Measurements from ENCODE around the gene B3GNT5.

B3GNT5 gene

GRCh38 chr3:183306798-183307671 lies 54.0 kb downstream of the B3GNT5 start:
- no peaks in the 10 kb centered on the region; the same call in 1 of the 2 replicates for H3K9me2 ChIP-seq (replicated peaks; ENCODE audit: control insufficient read depth, low read length)
- no peaks in the 10 kb centered on the region for H3K9me3 ChIP-seq (ENCODE audit: control insufficient read depth, insufficient read depth, low read length)
- no peaks in the 10 kb centered on the region for H3K4me1 ChIP-seq (ENCODE audit: control insufficient read depth, low read length)
- H4K20me1 ChIP-seq (ENCODE audit: control insufficient read depth, insufficient read depth, low read depth, low read length): no peaks in the 10 kb centered on the region
- no peaks in the 10 kb centered on the region for H3K36me3 ChIP-seq (ENCODE audit: control insufficient read depth, low read length)
- peaks cover 22% of the 10 kb centered on the region for H3K27me3 ChIP-seq (ENCODE audit: control insufficient read depth, low read length)
- H3F3A ChIP-seq (ENCODE audit: control insufficient read depth, insufficient read depth): no peaks in the 10 kb centered on the region
- no peaks in the 10 kb centered on the region for H3K79me2 ChIP-seq (ENCODE audit: control insufficient read depth, low read length)
- H3K4me2 ChIP-seq (ENCODE audit: low read length): no peak overlapping the region
- no peak overlapping the region for H3K4me3 ChIP-seq (ENCODE audit: low read length)
- TF ChIP-seq, protein P1, sequence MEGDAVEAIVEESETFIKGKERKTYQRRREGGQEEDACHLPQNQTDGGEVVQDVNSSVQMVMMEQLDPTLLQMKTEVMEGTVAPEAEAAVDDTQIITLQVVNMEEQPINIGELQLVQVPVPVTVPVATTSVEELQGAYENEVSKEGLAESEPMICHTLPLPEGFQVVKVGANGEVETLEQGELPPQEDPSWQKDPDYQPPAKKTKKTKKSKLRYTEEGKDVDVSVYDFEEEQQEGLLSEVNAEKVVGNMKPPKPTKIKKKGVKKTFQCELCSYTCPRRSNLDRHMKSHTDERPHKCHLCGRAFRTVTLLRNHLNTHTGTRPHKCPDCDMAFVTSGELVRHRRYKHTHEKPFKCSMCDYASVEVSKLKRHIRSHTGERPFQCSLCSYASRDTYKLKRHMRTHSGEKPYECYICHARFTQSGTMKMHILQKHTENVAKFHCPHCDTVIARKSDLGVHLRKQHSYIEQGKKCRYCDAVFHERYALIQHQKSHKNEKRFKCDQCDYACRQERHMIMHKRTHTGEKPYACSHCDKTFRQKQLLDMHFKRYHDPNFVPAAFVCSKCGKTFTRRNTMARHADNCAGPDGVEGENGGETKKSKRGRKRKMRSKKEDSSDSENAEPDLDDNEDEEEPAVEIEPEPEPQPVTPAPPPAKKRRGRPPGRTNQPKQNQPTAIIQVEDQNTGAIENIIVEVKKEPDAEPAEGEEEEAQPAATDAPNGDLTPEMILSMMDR (IDR thresholded peaks at IDR 0.05; ENCODE audit: low read depth, low read length, poor library complexity, severe bottlenecking): no peak
- TF ChIP-seq EZH2phosphoT487 (IDR thresholded peaks at IDR 0.05; ENCODE audit: borderline replicate concordance, low read length): no peak
- no peak overlapping the region for H3K27ac ChIP-seq (ENCODE audit: low read depth, low read length)

- H3K9me3 ChIP-seq (ENCODE audit: control insufficient read depth, insufficient read depth, low read length): no peaks in the 10 kb centered on the region
- no peaks in the 10 kb centered on the region for H4K20me1 ChIP-seq (ENCODE audit: control insufficient read depth, insufficient read depth, low read depth, low read length)
- H3K27ac ChIP-seq (ENCODE audit: low read depth, low read length): no peak overlapping the region
Observed at GRCh38 chr3:183307749-183308148, 54.7 kb downstream of the B3GNT5 start.

GRCh38 chr3:183308751-183309150 lies 55.7 kb downstream of the B3GNT5 start:
- H3K4me1 ChIP-seq (ENCODE audit: control insufficient read depth, low read length): no peaks in the 10 kb centered on the region
- H4K20me1 ChIP-seq (ENCODE audit: control insufficient read depth, insufficient read depth, low read depth, low read length): no peaks in the 10 kb centered on the region
- no peaks in the 10 kb centered on the region for H3K36me3 ChIP-seq (ENCODE audit: control insufficient read depth, low read length)
- H3K27ac ChIP-seq (ENCODE audit: low read depth, low read length): no peak overlapping the region
- H3K79me2 ChIP-seq (ENCODE audit: control insufficient read depth, low read length): no peaks in the 10 kb centered on the region
- H3K9me2 ChIP-seq (replicated peaks; ENCODE audit: control insufficient read depth, low read length): no peaks in the 10 kb centered on the region; the same call in 1 of the 2 replicates
- no peaks in the 10 kb centered on the region for H3K9me3 ChIP-seq (ENCODE audit: control insufficient read depth, insufficient read depth, low read length)
- H3K4me2 ChIP-seq (ENCODE audit: low read length): no peak overlapping the region
- H3K27me3 ChIP-seq (ENCODE audit: control insufficient read depth, low read length): peaks cover 26% of the 10 kb centered on the region
- H3K4me3 ChIP-seq (ENCODE audit: low read length): no peak overlapping the region
- TF ChIP-seq, protein P1 (IDR thresholded peaks at IDR 0.05; ENCODE audit: low read depth, low read length, poor library complexity, severe bottlenecking): no peak
- no peak for TF ChIP-seq EZH2phosphoT487 (IDR thresholded peaks at IDR 0.05; ENCODE audit: borderline replicate concordance, low read length)
- no peaks in the 10 kb centered on the region for H3F3A ChIP-seq (ENCODE audit: control insufficient read depth, insufficient read depth)

More at GRCh38 chr3:183307749-183308148, 54.7 kb downstream of the B3GNT5 start:
- Histone ChIP-seq H3K4me2 (ENCODE audit: low read length) (no peak overlapping the region), H3K9me2 (replicated peaks; ENCODE audit: control insufficient read depth, low read length) (no peaks in the 10 kb centered on the region; the same call in 1 of the 2 replicates), H3F3A (ENCODE audit: control insufficient read depth, insufficient read depth) (no peaks in the 10 kb centered on the region), H3K4me3 (ENCODE audit: low read length) (no peak overlapping the region), H3K27me3 (ENCODE audit: control insufficient read depth, low read length) (peaks cover 26% of the 10 kb centered on the region), H3K36me3 (ENCODE audit: control insufficient read depth, low read length) (no peaks in the 10 kb centered on the region), H3K4me1 (ENCODE audit: control insufficient read depth, low read length) (no peaks in the 10 kb centered on the region), H3K79me2 (ENCODE audit: control insufficient read depth, low read length) (no peaks in the 10 kb centered on the region)
- TF ChIP-seq, protein P1 (IDR thresholded peaks at IDR 0.05; ENCODE audit: low read depth, low read length, poor library complexity, severe bottlenecking): no peak
- TF ChIP-seq EZH2phosphoT487 (IDR thresholded peaks at IDR 0.05; ENCODE audit: borderline replicate concordance, low read length): no peak
